Activated T-helper 1 cell treated with anti-CD3 and anti-CD28 coated beads, Interleukin-12 subunit alpha, Interleukin-12 subunit beta, Interleukin-2, Interleukin-4 antibody, amounts not matched to agents 30 ng/mL and 10 ng/mL and 1 ng/mL, durations not matched to agents 14 hours and 24 hours and 36 hours (primary cell): ENCODE results near the gene CKS2. TPM values are rescaled to one million over a fixed set of nuclear protein-coding genes. Genes with fewer than 3 reads are reported as not detected.

Experiments
- DNase-seq: peaks from one replicate; pipeline ENCODE4 v3.0.0; 2021; ENCODE audit warnings: low spot score
- H3K27ac Mint-ChIP-seq: one replicate; pipeline ENCODE4 v1.8.0; 2021; ENCODE audit warnings: mild to moderate bottlenecking, mixed read lengths
- H3K27me3 Mint-ChIP-seq: one replicate; pipeline ENCODE4 v1.8.0; 2022; ENCODE audit warnings: mild to moderate bottlenecking, moderate library complexity, mixed read lengths; ENCODE audit not compliant: insufficient read depth
- H3K36me3 Mint-ChIP-seq: one replicate; pipeline ENCODE4 v1.8.0; 2021; ENCODE audit warnings: low read depth, mixed read lengths
- H3K4me1 Mint-ChIP-seq: one replicate; pipeline ENCODE4 v1.8.0; 2021; ENCODE audit warnings: low read depth, mixed read lengths
- H3K4me3 Mint-ChIP-seq: one replicate; pipeline ENCODE4 v1.8.0; 2021; ENCODE audit warnings: mild to moderate bottlenecking, moderate library complexity, mixed read lengths
- H3K9me3 Mint-ChIP-seq: one replicate; pipeline ENCODE4 v1.8.0; 2021; ENCODE audit warnings: mixed read lengths
- intact Hi-C: fragments of 100-400 bp; cut with micrococcal nuclease; formaldehyde crosslinking; loops from one replicate; pipeline ENCODE4 v1.15.1; 2024
- total RNA-seq: library from RNA; stranded (reverse); gene quantifications from 2 replicates; pipeline ENCODE4 v1.2.3, GENCODE V29; 2022

CKS2 gene
- total RNA-seq, 1 donor from 2014 or later, result 162 TPM

- H3K27ac Mint-ChIP-seq, result peak overlapping the region; percentile 31
- intact Hi-C loops, result no loop called here
- H3K27me3 Mint-ChIP-seq, result no peaks in the 10 kb centered on the region
- no peaks in the 10 kb centered on the region for H3K9me3 Mint-ChIP-seq
- peaks cover 30% of the 10 kb centered on the region for H3K4me1 Mint-ChIP-seq
- H3K36me3 Mint-ChIP-seq, result peaks cover 67% of the 10 kb centered on the region
- no peak for DNase-seq
- H3K4me3 Mint-ChIP-seq, result no peak overlapping the region
These were observed 46.6 kb downstream of the CKS2 start for GRCh38 chr9:89357331-89358197.

DNA sequence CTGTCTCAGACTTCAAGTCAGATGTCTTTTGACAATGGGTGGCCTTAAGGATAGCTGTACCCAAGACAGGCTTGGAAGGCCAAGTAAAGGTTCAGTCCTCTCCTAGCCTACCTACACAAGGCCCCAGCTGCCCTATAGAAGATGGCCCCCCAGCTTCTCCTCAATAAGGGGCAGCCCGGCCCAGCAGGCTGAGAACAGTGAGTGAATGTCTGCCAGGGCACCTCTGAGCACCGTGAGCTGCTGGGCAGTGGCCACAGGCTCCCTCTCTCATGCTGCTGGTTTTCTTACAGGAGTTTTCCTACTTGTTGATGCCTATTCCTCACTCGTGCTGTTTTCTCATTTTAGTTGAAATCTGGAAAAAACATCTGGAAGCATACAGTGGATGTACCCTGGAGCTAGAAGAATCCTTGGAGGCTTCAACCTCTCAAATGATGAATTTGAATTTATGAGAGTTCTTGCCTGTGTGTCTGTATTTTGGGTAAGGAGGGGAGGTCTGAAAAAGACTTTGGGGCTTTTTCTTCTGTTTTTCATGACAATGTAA is 47.5 kb downstream of the CKS2 start:
- Mint-ChIP-seq H3K4me3 (no peak overlapping the region), H3K27me3 (no peaks in the 10 kb centered on the region), H3K9me3 (no peaks in the 10 kb centered on the region), H3K4me1 (peaks cover 25% of the 10 kb centered on the region), H3K27ac (peak overlapping the region; percentile 58), H3K36me3 (peaks cover 67% of the 10 kb centered on the region)
- intact Hi-C loops, result no loop called here
- DNase-seq, result no peak

GRCh38 chr9:89358985-89359384 is 48.0 kb downstream of the CKS2 start:
- no peak for DNase-seq
- Mint-ChIP-seq H3K36me3 (peaks cover 62% of the 10 kb centered on the region), H3K27me3 (no peaks in the 10 kb centered on the region), H3K9me3 (no peaks in the 10 kb centered on the region), H3K4me1 (peaks cover 21% of the 10 kb centered on the region), H3K27ac (no peak overlapping the region), H3K4me3 (no peak overlapping the region)
- intact Hi-C loops, result no loop called here

GRCh38 chr9:89359751-89360261 is 48.8 kb downstream of the CKS2 start:
- H3K36me3 Mint-ChIP-seq, result peaks cover 55% of the 10 kb centered on the region
- intact Hi-C loops, result no loop called here
- no peak for DNase-seq
- no peaks in the 10 kb centered on the region for H3K9me3 Mint-ChIP-seq
- no peaks in the 10 kb centered on the region for H3K27me3 Mint-ChIP-seq
- H3K4me1 Mint-ChIP-seq, result peaks cover 18% of the 10 kb centered on the region
- H3K27ac Mint-ChIP-seq, result no peak overlapping the region
- H3K4me3 Mint-ChIP-seq, result no peak overlapping the region

DNA sequence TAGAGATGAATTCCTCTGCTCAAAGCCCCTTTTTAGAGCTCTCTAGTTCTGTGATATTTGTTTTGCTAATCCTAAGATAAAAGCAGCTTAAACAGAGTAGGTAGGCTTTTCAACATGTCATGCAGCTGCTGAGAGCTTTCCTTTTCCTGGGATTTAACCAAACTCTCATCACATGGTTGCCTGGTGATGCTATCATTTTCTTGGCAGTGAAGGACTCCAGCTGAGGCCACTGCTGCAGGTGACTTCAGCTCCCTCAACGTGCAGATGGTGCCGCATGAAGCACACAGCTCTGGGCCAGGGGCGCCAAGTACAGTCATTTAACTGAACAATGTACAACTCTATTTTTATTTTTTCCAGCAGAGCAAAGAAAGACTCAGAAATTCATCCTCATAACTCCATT is 49.5 kb downstream of the CKS2 start:
- H3K27me3 Mint-ChIP-seq, result no peaks in the 10 kb centered on the region
- no peak overlapping the region for H3K27ac Mint-ChIP-seq
- intact Hi-C loops, result no loop called here
- DNase-seq, result no peak
- peaks cover 18% of the 10 kb centered on the region for H3K4me1 Mint-ChIP-seq
- H3K9me3 Mint-ChIP-seq, result no peaks in the 10 kb centered on the region
- peaks cover 49% of the 10 kb centered on the region for H3K36me3 Mint-ChIP-seq
- H3K4me3 Mint-ChIP-seq, result no peak overlapping the region

DNA sequence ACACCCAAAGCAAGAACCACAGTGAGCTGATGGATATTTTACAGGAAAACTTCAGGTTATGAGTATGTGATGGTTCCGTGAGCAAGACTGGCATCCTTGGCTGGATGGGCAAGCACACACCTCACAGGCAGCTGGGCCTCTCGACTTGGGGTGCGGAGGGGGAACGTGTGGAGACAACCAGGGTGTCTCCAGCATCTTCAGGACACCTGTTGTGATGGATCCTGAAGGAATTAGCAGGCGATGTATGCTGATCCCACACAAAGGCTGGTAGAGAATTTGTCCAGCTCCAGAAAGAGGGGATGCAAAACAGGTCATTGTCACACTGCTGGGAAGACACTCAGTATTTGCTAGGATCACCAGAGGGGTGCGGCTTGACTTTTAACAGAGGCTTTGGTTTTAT is 50.0 kb downstream of the CKS2 start:
- H3K9me3 Mint-ChIP-seq, result no peaks in the 10 kb centered on the region
- H3K36me3 Mint-ChIP-seq, result peaks cover 47% of the 10 kb centered on the region
- H3K4me3 Mint-ChIP-seq, result no peak overlapping the region
- peaks cover 18% of the 10 kb centered on the region for H3K4me1 Mint-ChIP-seq
- intact Hi-C loops, result no loop called here
- no peak overlapping the region for H3K27ac Mint-ChIP-seq
- DNase-seq, result no peak
- H3K27me3 Mint-ChIP-seq, result no peaks in the 10 kb centered on the region

GRCh38 chr9:89361816-89362646 is 51.0 kb downstream of the CKS2 start:
- no peaks in the 10 kb centered on the region for H3K9me3 Mint-ChIP-seq
- H3K4me1 Mint-ChIP-seq, result peaks cover 17% of the 10 kb centered on the region
- intact Hi-C loops, result no loop called here
- H3K4me3 Mint-ChIP-seq, result no peak overlapping the region
- DNase-seq, result no peak
- no peak overlapping the region for H3K27ac Mint-ChIP-seq
- peaks cover 37% of the 10 kb centered on the region for H3K36me3 Mint-ChIP-seq
- H3K27me3 Mint-ChIP-seq, result no peaks in the 10 kb centered on the region

DNA sequence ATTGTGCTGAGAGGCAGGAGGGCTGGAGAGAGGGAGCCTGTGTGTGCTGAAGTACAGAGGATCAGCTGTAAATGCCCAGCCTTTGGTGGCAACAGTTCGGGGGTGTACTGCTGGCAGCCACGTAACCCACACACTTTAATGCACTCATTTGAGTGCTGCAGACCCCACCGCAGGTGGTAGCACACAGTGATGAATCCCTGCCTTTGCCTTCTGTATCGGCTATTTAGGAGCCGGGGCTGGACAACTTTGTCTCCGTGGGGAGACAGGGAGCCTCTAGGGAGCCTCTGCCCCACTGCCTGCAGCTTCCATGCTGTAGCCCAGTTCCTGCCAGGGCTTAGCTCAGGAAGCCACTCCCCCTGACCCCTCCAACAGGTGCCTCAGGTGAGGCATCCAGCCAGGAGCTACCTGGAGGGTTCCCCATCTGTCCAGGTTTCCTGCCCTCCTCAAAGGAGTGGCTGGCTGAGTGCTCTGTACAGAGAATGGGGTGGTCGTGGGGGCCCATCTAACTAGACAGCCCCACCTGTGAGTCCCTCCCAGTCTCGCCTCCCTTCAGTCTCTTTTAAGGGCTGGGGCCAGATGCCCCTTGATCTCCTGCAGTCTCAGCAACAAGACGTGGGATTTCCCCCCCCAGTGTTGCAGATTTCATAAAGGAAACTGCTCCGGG is 51.8 kb downstream of the CKS2 start:
- intact Hi-C loops, result no loop called here
- H3K27ac Mint-ChIP-seq, result no peak overlapping the region
- peaks cover 30% of the 10 kb centered on the region for H3K36me3 Mint-ChIP-seq
- H3K4me3 Mint-ChIP-seq, result no peak overlapping the region
- no peaks in the 10 kb centered on the region for H3K27me3 Mint-ChIP-seq
- H3K4me1 Mint-ChIP-seq, result peaks cover 9% of the 10 kb centered on the region
- no peaks in the 10 kb centered on the region for H3K9me3 Mint-ChIP-seq
- DNase-seq, result no peak

DNA sequence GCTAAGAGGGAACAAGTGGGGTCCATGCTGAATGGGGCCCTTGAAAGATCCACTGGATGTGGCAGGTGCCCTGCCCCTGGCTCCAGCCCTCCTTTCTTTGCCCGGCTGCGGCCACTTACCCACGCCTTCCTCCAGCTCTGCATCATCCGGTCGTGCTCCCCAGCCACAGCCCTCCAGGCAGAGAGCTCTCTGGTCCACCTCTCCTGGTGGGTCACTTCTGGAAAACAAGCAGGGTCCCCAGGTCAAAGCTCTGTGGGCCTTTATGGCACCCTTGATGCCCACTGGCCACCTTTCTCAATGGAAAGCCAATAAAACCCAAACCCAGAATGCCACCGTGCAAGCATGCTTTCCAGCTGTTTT is 52.3 kb downstream of the CKS2 start:
- H3K4me1 Mint-ChIP-seq, result peaks cover 6% of the 10 kb centered on the region
- intact Hi-C loops, result no loop called here
- H3K36me3 Mint-ChIP-seq, result peaks cover 28% of the 10 kb centered on the region
- no peaks in the 10 kb centered on the region for H3K9me3 Mint-ChIP-seq
- no peak overlapping the region for H3K27ac Mint-ChIP-seq
- no peak for DNase-seq
- H3K4me3 Mint-ChIP-seq, result no peak overlapping the region
- H3K27me3 Mint-ChIP-seq, result no peaks in the 10 kb centered on the region

DNA sequence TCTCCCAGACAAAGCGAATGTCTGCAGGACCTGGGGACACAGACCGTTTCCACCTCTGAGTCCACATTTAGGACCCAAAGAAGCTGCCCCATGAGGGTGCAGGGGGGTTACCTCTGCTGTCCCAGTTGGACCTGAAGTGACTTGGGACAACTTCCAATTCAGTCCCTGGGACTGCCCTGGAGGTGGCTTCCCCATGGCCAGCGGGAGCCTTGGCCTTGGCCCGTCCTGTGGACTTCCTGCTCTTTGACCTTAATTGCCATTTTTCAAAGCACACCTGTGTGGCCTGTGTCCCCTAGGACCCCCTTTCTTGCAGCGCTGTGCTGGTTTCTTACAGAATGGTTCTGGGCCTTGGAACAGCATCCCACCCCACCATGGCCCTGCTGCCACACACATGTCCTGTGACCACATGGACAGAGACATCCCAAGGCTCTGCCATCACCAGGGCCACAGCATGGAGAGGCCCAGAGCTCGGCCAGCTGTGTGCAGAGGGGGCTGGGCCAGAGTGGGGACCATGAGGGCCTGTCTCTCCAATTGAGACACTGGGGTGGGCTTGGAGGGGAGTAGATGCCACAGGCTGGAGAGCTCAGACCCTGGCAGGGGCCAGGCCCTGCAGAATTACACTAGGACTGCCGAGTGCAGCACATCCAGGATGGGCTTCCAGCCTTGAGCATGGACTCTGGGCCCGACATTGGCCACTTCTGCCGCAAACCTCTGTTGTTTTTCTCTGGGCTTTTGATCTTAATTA is 53.1 kb downstream of the CKS2 start:
- no peak for DNase-seq
- Mint-ChIP-seq H3K4me3 (no peak overlapping the region), H3K36me3 (peaks cover 21% of the 10 kb centered on the region), H3K4me1 (peaks cover 6% of the 10 kb centered on the region), H3K27me3 (no peaks in the 10 kb centered on the region), H3K9me3 (no peaks in the 10 kb centered on the region), H3K27ac (no peak overlapping the region)
- intact Hi-C loops, result no loop called here

DNA sequence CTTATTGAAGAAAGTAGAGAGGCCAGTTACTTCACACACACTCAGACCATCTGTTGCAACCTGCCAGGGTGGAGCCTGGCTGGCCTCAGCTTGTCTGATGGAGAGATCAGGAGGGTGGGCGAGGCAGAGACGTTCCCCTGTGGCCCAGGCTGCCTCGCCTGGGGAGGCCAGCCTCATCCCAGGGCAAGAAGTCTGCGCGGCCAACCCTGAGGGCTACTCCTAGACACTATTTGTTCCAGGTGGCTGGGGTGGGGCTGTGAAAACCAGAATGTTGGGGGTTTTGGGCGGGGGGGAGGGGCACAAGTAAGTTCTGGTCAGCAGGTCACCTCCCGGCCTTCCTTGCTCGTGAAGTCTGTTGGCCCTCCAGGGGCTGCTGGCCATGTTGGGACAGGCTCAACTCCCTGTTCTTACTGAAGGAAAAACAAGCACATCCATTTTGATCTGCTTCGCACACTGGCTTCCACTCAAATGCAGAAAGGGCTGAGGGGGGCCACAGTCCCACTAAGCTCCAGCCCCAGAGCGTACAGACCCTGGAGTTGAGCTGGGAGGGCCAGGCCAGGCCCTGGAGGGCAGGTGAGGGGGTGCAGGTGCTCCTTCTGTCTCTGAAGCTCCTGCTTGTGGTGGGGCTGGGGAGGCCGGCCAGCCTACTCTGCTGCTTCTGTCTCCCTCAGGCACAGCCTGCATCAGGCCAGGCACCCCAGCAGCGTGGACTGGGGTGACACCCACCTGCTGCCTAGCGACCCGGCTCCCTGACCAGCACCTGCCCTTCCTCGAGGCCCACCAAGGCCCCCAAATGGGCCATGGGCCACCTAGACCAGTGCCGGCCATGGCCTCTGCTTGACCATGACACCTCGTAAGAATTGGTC is 53.9 kb downstream of the CKS2 start:
- H3K27ac Mint-ChIP-seq, result no peak overlapping the region
- no peak for DNase-seq
- peaks cover 17% of the 10 kb centered on the region for H3K36me3 Mint-ChIP-seq
- H3K27me3 Mint-ChIP-seq, result no peaks in the 10 kb centered on the region
- peaks cover 2% of the 10 kb centered on the region for H3K4me1 Mint-ChIP-seq
- intact Hi-C loops, result no loop called here
- H3K9me3 Mint-ChIP-seq, result no peaks in the 10 kb centered on the region
- H3K4me3 Mint-ChIP-seq, result no peak overlapping the region
